ENCODE measurements around the gene BIRC2. TPM values are rescaled to one million over a fixed set of nuclear protein-coding genes. Genes with fewer than 3 reads are reported as not detected.

Gene BIRC2
- total RNA-seq, 1 donor from 2014 or later, result 78.1 TPM

GRCh38 chr11:102423936-102424335, 76.9 kb downstream of the BIRC2 start:
- peak; percentile 26 for DNase-seq (ENCODE audit: low spot score)
- peaks cover 19% of the 10 kb centered on the region for H3K4me1 ChIP-seq
- no peak overlapping the region for H3K4me3 ChIP-seq
- peak overlapping the region; percentile 51 for H3K4me2 ChIP-seq
- Mint-ChIP-seq H3K4me3 (no peak overlapping the region), H3K9me3 (peaks cover 5% of the 10 kb centered on the region), H3K27ac (no peak overlapping the region), H3K27me3 (ENCODE audit: insufficient read depth, low read depth) (no peaks in the 10 kb centered on the region), H3K36me3 (peaks cover 16% of the 10 kb centered on the region), H3K4me1 (peaks cover 18% of the 10 kb centered on the region)
- H3K9ac ChIP-seq, result no peak overlapping the region
- no peaks in the 10 kb centered on the region for H3K9me3 ChIP-seq (ENCODE audit: low read depth)
- peaks cover 37% of the 10 kb centered on the region for H3K79me2 ChIP-seq (ENCODE audit: low read depth)
- peak overlapping the region; percentile 8 for H3K27ac ChIP-seq
- no peak for TF ChIP-seq EZH2phosphoT487 (IDR thresholded peaks at IDR 0.05)
- no peak for TF ChIP-seq CTCF (IDR thresholded peaks at IDR 0.05)
- no peak for TF ChIP-seq EZH2 (IDR thresholded peaks at IDR 0.05)
- no peaks in the 10 kb centered on the region for H3F3A ChIP-seq (ENCODE audit: low read depth)
- H3K27me3 ChIP-seq, result no peaks in the 10 kb centered on the region
- H2AFZ ChIP-seq (replicated peaks), result no peak overlapping the region
- H3K36me3 ChIP-seq, result no peaks in the 10 kb centered on the region
- peaks cover 17% of the 10 kb centered on the region for H4K20me1 ChIP-seq (ENCODE audit: low read depth)

DNA sequence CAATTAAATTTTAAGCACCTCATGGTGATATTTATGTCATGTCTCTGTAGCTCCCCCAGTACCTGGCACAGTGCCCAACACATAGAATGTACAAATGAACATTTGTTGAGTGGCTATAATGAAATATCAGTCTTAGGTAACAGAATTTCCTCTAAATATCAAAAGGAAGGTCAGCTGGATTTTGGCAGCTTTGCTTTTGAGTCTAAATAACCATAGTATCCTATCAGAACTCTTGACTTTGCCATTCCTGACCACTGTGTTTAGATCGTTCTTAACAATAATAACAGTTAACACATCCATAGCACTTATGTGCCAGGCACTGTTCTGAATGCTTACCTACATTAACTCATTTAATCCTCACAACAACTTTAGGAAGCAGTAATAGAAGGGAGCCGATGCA, 79.0 kb downstream of the BIRC2 start:
- H3K9ac ChIP-seq, result no peak overlapping the region
- Mint-ChIP-seq H3K4me3 (no peak overlapping the region), H3K27me3 (ENCODE audit: insufficient read depth, low read depth) (no peaks in the 10 kb centered on the region), H3K9me3 (no peaks in the 10 kb centered on the region), H3K4me1 (peaks cover 27% of the 10 kb centered on the region), H3K27ac (no peak overlapping the region), H3K36me3 (peaks cover 20% of the 10 kb centered on the region)
- H2AFZ ChIP-seq (replicated peaks), result no peak overlapping the region
- TF ChIP-seq EZH2 (IDR thresholded peaks at IDR 0.05) (no peak), CTCF (IDR thresholded peaks at IDR 0.05) (no peak), EZH2phosphoT487 (IDR thresholded peaks at IDR 0.05) (no peak)
- H3K27me3 ChIP-seq, result no peaks in the 10 kb centered on the region
- no peak overlapping the region for H3K4me2 ChIP-seq
- peaks cover 17% of the 10 kb centered on the region for H4K20me1 ChIP-seq (ENCODE audit: low read depth)
- no peak for DNase-seq (ENCODE audit: low spot score)
- no peak overlapping the region for H3K4me3 ChIP-seq
- no peak overlapping the region for H3K27ac ChIP-seq
- H3F3A ChIP-seq (ENCODE audit: low read depth), result no peaks in the 10 kb centered on the region
- no peaks in the 10 kb centered on the region for H3K36me3 ChIP-seq
- peaks cover 23% of the 10 kb centered on the region for H3K79me2 ChIP-seq (ENCODE audit: low read depth)
- peaks cover 25% of the 10 kb centered on the region for H3K4me1 ChIP-seq
- no peaks in the 10 kb centered on the region for H3K9me3 ChIP-seq (ENCODE audit: low read depth)

GRCh38 chr11:102426570-102426969, 79.6 kb downstream of the BIRC2 start:
- Histone ChIP-seq H3K9me3 (ENCODE audit: low read depth) (no peaks in the 10 kb centered on the region), H3K36me3 (no peaks in the 10 kb centered on the region), H3K4me3 (no peak overlapping the region), H3K27me3 (no peaks in the 10 kb centered on the region), H3K4me2 (no peak overlapping the region), H2AFZ (replicated peaks) (no peak overlapping the region), H3K27ac (no peak overlapping the region), H4K20me1 (ENCODE audit: low read depth) (peaks cover 17% of the 10 kb centered on the region), H3K79me2 (ENCODE audit: low read depth) (peaks cover 18% of the 10 kb centered on the region), H3F3A (ENCODE audit: low read depth) (no peaks in the 10 kb centered on the region), H3K9ac (no peak overlapping the region), H3K4me1 (peaks cover 25% of the 10 kb centered on the region)
- Mint-ChIP-seq H3K27ac (no peak overlapping the region), H3K9me3 (no peaks in the 10 kb centered on the region), H3K4me1 (peaks cover 27% of the 10 kb centered on the region), H3K27me3 (ENCODE audit: insufficient read depth, low read depth) (peaks cover under 1% of the 10 kb centered on the region), H3K36me3 (peaks cover 20% of the 10 kb centered on the region), H3K4me3 (no peak overlapping the region)
- DNase-seq (ENCODE audit: low spot score), result no peak
- TF ChIP-seq EZH2phosphoT487 (IDR thresholded peaks at IDR 0.05) (no peak), CTCF (IDR thresholded peaks at IDR 0.05) (no peak), EZH2 (IDR thresholded peaks at IDR 0.05) (no peak)
